Endothelial cell of umbilical vein (primary cell): ENCODE data around the gene TAP2.

Experiments
- CTCF ChIP-seq, 2 donors: IDR thresholded peaks; 1 replicate in 1 of 2; 2 replicates in 1 of 2; pipeline ENCODE4 v1.5.1; 2011; ENCODE audit warnings: low read length in 2 of 2, mild to moderate bottlenecking in 2 of 2, moderate library complexity in 2 of 2, control low read depth in 1 of 2, inconsistent platforms in 1 of 2, low read depth in 1 of 2; ENCODE audit not compliant: insufficient read depth in 1 of 2; ENCODE audit errors: extremely low read depth in 1 of 2
- EZH2 ChIP-seq: IDR thresholded peaks from 2 replicates; pipeline ENCODE4 v1.6.1; 2012; ENCODE audit warnings: borderline replicate concordance, low read depth, mild to moderate bottlenecking, moderate library complexity, low read length, inconsistent platforms; ENCODE audit not compliant: severe bottlenecking
- POLR2A ChIP-seq: IDR thresholded peaks from 2 replicates; pipeline ENCODE4 v1.6.1; 2012; ENCODE audit warnings: low read depth, mild to moderate bottlenecking, control low read depth, low read length
- POLR2AphosphoS5 ChIP-seq: IDR thresholded peaks from 2 replicates; pipeline ENCODE4 v1.6.1; 2012; ENCODE audit warnings: low read depth, mild to moderate bottlenecking, control low read depth, low read length, moderate library complexity; ENCODE audit not compliant: insufficient read depth

GRCh38 chr6:32799168-32799567 lies 39.4 kb downstream of the TAP2 start:
- TF ChIP-seq CTCF (IDR thresholded peaks at IDR 0.05; ENCODE audit: extremely low read depth in 1 of 2, insufficient read depth in 1 of 2, low read depth in 1 of 2, low read length in 2 of 2) = no peak
- TF ChIP-seq POLR2A = no peak
- TF ChIP-seq POLR2AphosphoS5 = no peak
- TF ChIP-seq EZH2 = no peak
